Fibroblast of lung (primary cell): ENCODE data around the gene VCP.

ENCODE experiments used
- CTCF ChIP-seq, 2 donors: IDR thresholded peaks in 1 of 2; conservative IDR thresholded peaks in 1 of 2; 1 replicate in 1 of 2; 2 replicates in 1 of 2; pipeline ENCODE4 v1.5.1; 2011 to 2012; ENCODE audit warnings: low read length in 2 of 2, control low read depth in 1 of 2, inconsistent platforms in 1 of 2, low read depth in 1 of 2, mild to moderate bottlenecking in 1 of 2
- EZH2 ChIP-seq: IDR thresholded peaks from 2 replicates; pipeline ENCODE4 v1.5.1; 2012; ENCODE audit warnings: low read length, control low read depth, mild to moderate bottlenecking; ENCODE audit errors: missing control alignments

- no peak for TF ChIP-seq EZH2
- TF ChIP-seq CTCF (conservative IDR thresholded peaks at IDR 0.05 in 1 of 2, IDR thresholded peaks at IDR 0.05 in 1 of 2; ENCODE audit: low read depth in 1 of 2, low read length in 2 of 2): no peak
Measured at GRCh38 chr9:35027374-35027773, 45.1 kb downstream of the VCP start.
